ENCODE data around the gene TROAP.

DNA sequence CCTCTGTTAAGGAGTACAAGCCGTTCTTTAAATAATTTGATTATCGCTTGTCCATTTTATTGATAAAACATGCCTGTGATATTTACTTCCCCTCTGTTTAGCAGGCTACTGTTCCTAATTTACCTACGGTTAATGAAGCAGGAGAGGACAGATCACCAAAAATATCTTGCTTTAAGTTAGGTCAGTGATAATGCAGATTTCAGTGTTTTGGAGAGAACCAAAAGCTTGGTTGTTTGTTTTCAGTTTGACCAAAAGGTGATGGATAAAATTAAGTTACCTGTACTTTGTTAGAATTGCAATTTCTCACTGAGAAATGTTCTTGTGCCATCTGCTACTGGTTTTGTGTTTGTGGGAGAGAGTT, 45.2 kb downstream of the TROAP start:
- TF ChIP-seq, protein P1, sequence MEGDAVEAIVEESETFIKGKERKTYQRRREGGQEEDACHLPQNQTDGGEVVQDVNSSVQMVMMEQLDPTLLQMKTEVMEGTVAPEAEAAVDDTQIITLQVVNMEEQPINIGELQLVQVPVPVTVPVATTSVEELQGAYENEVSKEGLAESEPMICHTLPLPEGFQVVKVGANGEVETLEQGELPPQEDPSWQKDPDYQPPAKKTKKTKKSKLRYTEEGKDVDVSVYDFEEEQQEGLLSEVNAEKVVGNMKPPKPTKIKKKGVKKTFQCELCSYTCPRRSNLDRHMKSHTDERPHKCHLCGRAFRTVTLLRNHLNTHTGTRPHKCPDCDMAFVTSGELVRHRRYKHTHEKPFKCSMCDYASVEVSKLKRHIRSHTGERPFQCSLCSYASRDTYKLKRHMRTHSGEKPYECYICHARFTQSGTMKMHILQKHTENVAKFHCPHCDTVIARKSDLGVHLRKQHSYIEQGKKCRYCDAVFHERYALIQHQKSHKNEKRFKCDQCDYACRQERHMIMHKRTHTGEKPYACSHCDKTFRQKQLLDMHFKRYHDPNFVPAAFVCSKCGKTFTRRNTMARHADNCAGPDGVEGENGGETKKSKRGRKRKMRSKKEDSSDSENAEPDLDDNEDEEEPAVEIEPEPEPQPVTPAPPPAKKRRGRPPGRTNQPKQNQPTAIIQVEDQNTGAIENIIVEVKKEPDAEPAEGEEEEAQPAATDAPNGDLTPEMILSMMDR (conservative IDR thresholded peaks at IDR 0.05) = no peak
- no peak for TF ChIP-seq ZFX (IDR thresholded peaks at IDR 0.05)

Data from C4-2B (cell line).